ENCODE results near the gene MARCHF10. TPM values are rescaled to one million over a fixed set of nuclear protein-coding genes. Genes with fewer than 3 reads are reported as not detected.

MARCHF10 gene
- total RNA-seq, 1 experiment from 2014 or later: 8.0 TPM

DNA sequence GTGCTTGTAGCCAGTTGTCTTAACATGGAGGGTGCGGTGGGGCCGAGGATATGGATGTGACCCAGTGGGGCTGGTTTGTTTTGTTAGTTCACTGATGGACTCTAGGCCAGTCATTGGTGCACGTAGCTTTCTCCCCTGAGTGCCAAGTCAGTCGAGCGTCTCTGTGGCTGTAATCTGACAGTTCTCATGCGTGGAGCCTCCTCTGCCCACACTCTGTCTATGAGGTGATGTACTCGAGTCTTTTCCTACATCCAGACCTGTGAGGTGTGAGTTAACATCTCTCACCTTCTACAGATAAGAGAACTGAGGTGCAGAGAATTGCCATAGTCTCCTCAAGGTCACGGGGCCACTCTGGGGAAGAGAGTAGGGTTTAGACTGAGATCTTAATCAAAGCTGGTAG lies 90.2 kb downstream of the MARCHF10 start:
- intact Hi-C loops (cut with micrococcal nuclease; ENCODE audit: unreplicated experiment): loop anchor here (5.0 kb wide), 2 partner anchors 44 to 59 kb away; no protein-coding TSS in a partner anchor
- Histone ChIP-seq H3K27ac (no peak overlapping the region), H3K9me2 (ENCODE audit: insufficient read depth) (no peaks in the 10 kb centered on the region), H3K9me3 (ENCODE audit: insufficient read depth, low read depth) (no peaks in the 10 kb centered on the region), H3K27me3 (ENCODE audit: insufficient read depth, low read depth) (no peaks in the 10 kb centered on the region), H3K4me3 (no peak overlapping the region), H3K4me1 (replicated peaks; ENCODE audit: insufficient read depth) (peaks cover 29% of the 10 kb centered on the region), H3F3A (ENCODE audit: insufficient read depth, low read depth) (peaks cover 11% of the 10 kb centered on the region; the same call in 1 of the 2 replicates), H3K36me3 (ENCODE audit: low read depth) (no peaks in the 10 kb centered on the region), H3K4me2 (no peak overlapping the region), H4K20me1 (ENCODE audit: insufficient read depth) (no peaks in the 10 kb centered on the region), H2AFZ (no peak overlapping the region), H3K79me2 (ENCODE audit: low read depth) (no peaks in the 10 kb centered on the region)
- TF ChIP-seq, protein P1, sequence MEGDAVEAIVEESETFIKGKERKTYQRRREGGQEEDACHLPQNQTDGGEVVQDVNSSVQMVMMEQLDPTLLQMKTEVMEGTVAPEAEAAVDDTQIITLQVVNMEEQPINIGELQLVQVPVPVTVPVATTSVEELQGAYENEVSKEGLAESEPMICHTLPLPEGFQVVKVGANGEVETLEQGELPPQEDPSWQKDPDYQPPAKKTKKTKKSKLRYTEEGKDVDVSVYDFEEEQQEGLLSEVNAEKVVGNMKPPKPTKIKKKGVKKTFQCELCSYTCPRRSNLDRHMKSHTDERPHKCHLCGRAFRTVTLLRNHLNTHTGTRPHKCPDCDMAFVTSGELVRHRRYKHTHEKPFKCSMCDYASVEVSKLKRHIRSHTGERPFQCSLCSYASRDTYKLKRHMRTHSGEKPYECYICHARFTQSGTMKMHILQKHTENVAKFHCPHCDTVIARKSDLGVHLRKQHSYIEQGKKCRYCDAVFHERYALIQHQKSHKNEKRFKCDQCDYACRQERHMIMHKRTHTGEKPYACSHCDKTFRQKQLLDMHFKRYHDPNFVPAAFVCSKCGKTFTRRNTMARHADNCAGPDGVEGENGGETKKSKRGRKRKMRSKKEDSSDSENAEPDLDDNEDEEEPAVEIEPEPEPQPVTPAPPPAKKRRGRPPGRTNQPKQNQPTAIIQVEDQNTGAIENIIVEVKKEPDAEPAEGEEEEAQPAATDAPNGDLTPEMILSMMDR (conservative IDR thresholded peaks at IDR 0.05): no peak
- no peak for TF ChIP-seq EZH2 (IDR thresholded peaks at IDR 0.05; ENCODE audit: low read depth)
- no peak for DNase-seq
- POLR2A ChIA-PET (ENCODE audit: unreplicated experiment): no interaction called here
- no TSS peak for BruUV-seq (replicated peaks)
- CTCF ChIA-PET: no interaction called here

DNA sequence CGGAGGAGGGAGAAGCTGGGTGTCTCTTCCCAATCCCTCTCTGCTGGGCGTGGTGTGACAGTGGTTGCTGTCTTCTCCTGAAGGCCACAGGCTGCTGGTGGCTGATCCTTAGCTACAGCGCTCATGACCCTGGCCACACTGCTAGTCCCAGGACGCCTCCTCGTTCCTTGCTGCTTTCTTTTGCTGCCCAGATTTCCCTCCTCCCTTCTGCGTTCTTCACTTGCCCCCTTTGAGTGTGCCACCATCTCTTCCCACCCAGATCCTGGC lies 90.6 kb downstream of the MARCHF10 start:
- no peak overlapping the region for H3K4me2 ChIP-seq
- H3K36me3 ChIP-seq (ENCODE audit: low read depth): no peaks in the 10 kb centered on the region
- BruUV-seq (replicated peaks): no TSS peak
- no peak for TF ChIP-seq EZH2 (IDR thresholded peaks at IDR 0.05; ENCODE audit: low read depth)
- TF ChIP-seq, protein P1 (conservative IDR thresholded peaks at IDR 0.05): no peak
- H3K79me2 ChIP-seq (ENCODE audit: low read depth): no peaks in the 10 kb centered on the region
- peaks cover 28% of the 10 kb centered on the region for H3K4me1 ChIP-seq (replicated peaks; ENCODE audit: insufficient read depth)
- intact Hi-C loops (cut with micrococcal nuclease; ENCODE audit: unreplicated experiment): loop anchor here (5.0 kb wide), 2 partner anchors 45 to 60 kb away; no protein-coding TSS in a partner anchor
- ChIA-PET CTCF (no interaction called here), POLR2A (ENCODE audit: unreplicated experiment) (no interaction called here)
- no peaks in the 10 kb centered on the region for H4K20me1 ChIP-seq (ENCODE audit: insufficient read depth)
- no peak overlapping the region for H2AFZ ChIP-seq
- DNase-seq: no peak
- H3K27me3 ChIP-seq (ENCODE audit: insufficient read depth, low read depth): no peaks in the 10 kb centered on the region
- H3K4me3 ChIP-seq: no peak overlapping the region
- no peaks in the 10 kb centered on the region for H3K9me2 ChIP-seq (ENCODE audit: insufficient read depth)
- H3K9me3 ChIP-seq (ENCODE audit: insufficient read depth, low read depth): no peaks in the 10 kb centered on the region
- H3K27ac ChIP-seq: no peak overlapping the region
- H3F3A ChIP-seq (ENCODE audit: insufficient read depth, low read depth): peaks cover 11% of the 10 kb centered on the region; the same call in 1 of the 2 replicates

DNA sequence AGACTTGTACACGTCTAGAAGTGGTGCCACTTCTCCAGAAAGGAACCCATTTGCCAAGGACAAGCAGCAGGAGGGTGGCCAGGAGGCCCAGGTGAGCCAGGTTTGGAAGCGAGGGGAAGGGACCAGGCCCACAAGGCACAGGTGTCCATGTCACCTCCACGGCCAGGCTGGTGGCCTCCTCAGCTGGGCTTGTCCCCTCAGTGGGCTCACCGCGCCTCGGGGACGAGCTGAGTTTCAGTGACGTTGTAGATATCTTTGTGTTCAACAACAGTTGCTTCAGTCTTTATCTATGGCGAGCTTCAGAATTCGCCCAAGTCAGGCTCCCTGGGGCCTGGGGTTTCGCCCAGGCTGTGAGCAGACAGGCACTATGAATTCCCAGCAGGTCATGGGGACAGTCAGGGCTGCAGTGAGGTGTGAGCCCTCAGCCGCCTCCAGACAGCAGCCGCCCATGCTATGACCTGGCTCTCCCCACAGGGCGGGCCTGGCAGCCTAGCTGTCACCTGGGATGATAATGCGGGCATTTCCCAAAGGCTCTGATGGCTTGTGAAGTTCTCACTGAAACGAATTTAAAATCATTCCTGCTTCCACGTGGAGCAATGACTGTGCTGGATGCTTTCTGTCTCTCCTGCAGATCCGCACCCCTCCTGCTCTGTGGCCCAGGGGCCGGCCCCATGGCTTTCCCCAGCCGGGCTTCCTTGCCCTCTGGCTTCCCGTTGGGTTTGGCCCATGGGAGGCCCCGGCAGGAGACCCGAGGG lies 91.1 kb downstream of the MARCHF10 start:
- no peaks in the 10 kb centered on the region for H3K36me3 ChIP-seq (ENCODE audit: low read depth)
- no peak overlapping the region for H3K4me3 ChIP-seq
- no peak overlapping the region for H2AFZ ChIP-seq
- no peaks in the 10 kb centered on the region for H3K79me2 ChIP-seq (ENCODE audit: low read depth)
- no peaks in the 10 kb centered on the region for H4K20me1 ChIP-seq (ENCODE audit: insufficient read depth)
- peaks cover 25% of the 10 kb centered on the region for H3K4me1 ChIP-seq (replicated peaks; ENCODE audit: insufficient read depth)
- intact Hi-C loops (cut with micrococcal nuclease; ENCODE audit: unreplicated experiment): loop anchor here (5.0 kb wide), 2 partner anchors 45 to 60 kb away; no protein-coding TSS in a partner anchor
- no peaks in the 10 kb centered on the region for H3K9me3 ChIP-seq (ENCODE audit: insufficient read depth, low read depth)
- peaks cover 11% of the 10 kb centered on the region; the same call in 1 of the 2 replicates for H3F3A ChIP-seq (ENCODE audit: insufficient read depth, low read depth)
- POLR2A ChIA-PET (ENCODE audit: unreplicated experiment): interaction anchor here (0.5 to 0.6 kb wide), 2 partner anchors 29 to 1223 kb away, joined by 5 read pairs; no protein-coding TSS in a partner anchor
- no peaks in the 10 kb centered on the region for H3K27me3 ChIP-seq (ENCODE audit: insufficient read depth, low read depth)
- H3K27ac ChIP-seq: no peak overlapping the region
- peak in 1 of 2 experiments; percentile 21 for DNase-seq
- no TSS peak for BruUV-seq (replicated peaks)
- no peak overlapping the region for H3K4me2 ChIP-seq
- CTCF ChIA-PET: no interaction called here
- TF ChIP-seq EZH2 (IDR thresholded peaks at IDR 0.05; ENCODE audit: low read depth): no peak
- TF ChIP-seq, protein P1 (conservative IDR thresholded peaks at IDR 0.05): no peak
- H3K9me2 ChIP-seq (ENCODE audit: insufficient read depth): no peaks in the 10 kb centered on the region
